PC-9 (cell line): ENCODE measurements around the gene RHCG. TPM values are rescaled to one million over a fixed set of nuclear protein-coding genes. Genes with fewer than 3 reads are reported as not detected.

Experiments used
- BruUV-seq: library from RNA; stranded (reverse); fragments of 400-500 nt; replicated peaks from 2 replicates; lab custom pipeline; 2021; lab: Mats Ljungman, UMichigan
- CTCF ChIA-PET: fragments of 300-600 bp; sonication (Branson Sonifier 250); formaldehyde crosslinking; loops from one replicate; lab custom pipeline; 2022; ENCODE audit warnings: antibody characterized with exemption; lab: Charles Lee
- POLR2A ChIA-PET: fragments of 300-600 bp; sonication (Branson Sonifier 250); formaldehyde crosslinking; loops from one replicate; lab custom pipeline; 2022; ENCODE audit warnings: antibody characterized with exemption; ENCODE audit not compliant: unreplicated experiment; lab: Charles Lee
- DNase-seq, 2 experiments: peaks; one replicate each; pipeline versions ENCODE4 v3.0.0 to v3.0.0-alpha.2; 2015 to 2022; ENCODE audit warnings: mixed read lengths in 1 of 2
- H2AFZ ChIP-seq: fragments of 200-600 bp; sonication (generic); 2 replicates; pipeline ENCODE4 v1.8.1; 2017; ENCODE audit warnings: antibody characterized with exemption
- H3F3A ChIP-seq: fragments of 200-600 bp; sonication (generic); 2 replicates; pipeline ENCODE4 v1.8.1; 2017; ENCODE audit warnings: antibody characterized with exemption, mild to moderate bottlenecking, low read depth; ENCODE audit not compliant: insufficient read depth
- H3K27ac ChIP-seq: fragments of 200-600 bp; sonication (generic); 2 replicates; pipeline ENCODE4 v1.6.1; 2016; ENCODE audit warnings: mixed run types
- H3K27me3 ChIP-seq: fragments of 200-600 bp; sonication (generic); 2 replicates; pipeline ENCODE4 v1.6.1; 2016; ENCODE audit warnings: low read depth, mixed run types; ENCODE audit not compliant: insufficient read depth
- H3K36me3 ChIP-seq: fragments of 200-600 bp; sonication (generic); 2 replicates; pipeline ENCODE4 v1.6.1; 2016; ENCODE audit warnings: low read depth, mixed run types
- H3K4me1 ChIP-seq: fragments of 200-600 bp; sonication (generic); replicated peaks from 2 replicates; pipeline ENCODE4 v1.6.1; 2016; ENCODE audit warnings: mixed run types; ENCODE audit not compliant: insufficient read depth
- H3K4me2 ChIP-seq: fragments of 200-600 bp; sonication (generic); 2 replicates; pipeline ENCODE4 v1.6.1; 2017; ENCODE audit warnings: mixed run types
- H3K4me3 ChIP-seq: fragments of 200-600 bp; sonication (generic); 2 replicates; pipeline ENCODE4 v1.6.1; 2016; ENCODE audit warnings: mixed run types
- H3K79me2 ChIP-seq: fragments of 200-600 bp; sonication (generic); 2 replicates; pipeline ENCODE4 v1.6.1; 2017; ENCODE audit warnings: low read depth, mixed run types
- H3K9me2 ChIP-seq: fragments of 200-600 bp; sonication (generic); 2 replicates; pipeline ENCODE4 v1.8.1; 2017; ENCODE audit warnings: mild to moderate bottlenecking; ENCODE audit not compliant: insufficient read depth
- H3K9me3 ChIP-seq: fragments of 200-600 bp; sonication (generic); 2 replicates; pipeline ENCODE4 v1.8.1; 2016; ENCODE audit warnings: low read depth; ENCODE audit not compliant: insufficient read depth
- H4K20me1 ChIP-seq: fragments of 200-600 bp; sonication (generic); 2 replicates; pipeline ENCODE4 v1.8.1; 2017; ENCODE audit not compliant: insufficient read depth
- EZH2 ChIP-seq: fragments of 200-600 bp; sonication (generic); IDR thresholded peaks from 2 replicates; pipeline ENCODE4 v1.8.0; 2017; ENCODE audit warnings: antibody characterized with exemption, low read depth
- intact Hi-C: fragments of 100-400 bp; cut with micrococcal nuclease; formaldehyde crosslinking; loops from one replicate; pipeline ENCODE4 v1.10.0; 2022; ENCODE audit not compliant: unreplicated experiment
- total RNA-seq: library from RNA; stranded (reverse); gene quantifications from 2 replicates; pipeline ENCODE4 v1.2.3, GENCODE V29; 2021
- TF ChIP-seq, protein P1 (sequence below): fragments of 200-600 bp; sonication (generic); conservative IDR thresholded peaks from 2 replicates; pipeline ENCODE4 v1.6.1; 2017; ENCODE audit warnings: mixed run types, antibody characterized with exemption, mild to moderate bottlenecking, moderate library complexity

RHCG gene
- total RNA-seq, 1 experiment from 2014 or later = 0.26 TPM

DNA sequence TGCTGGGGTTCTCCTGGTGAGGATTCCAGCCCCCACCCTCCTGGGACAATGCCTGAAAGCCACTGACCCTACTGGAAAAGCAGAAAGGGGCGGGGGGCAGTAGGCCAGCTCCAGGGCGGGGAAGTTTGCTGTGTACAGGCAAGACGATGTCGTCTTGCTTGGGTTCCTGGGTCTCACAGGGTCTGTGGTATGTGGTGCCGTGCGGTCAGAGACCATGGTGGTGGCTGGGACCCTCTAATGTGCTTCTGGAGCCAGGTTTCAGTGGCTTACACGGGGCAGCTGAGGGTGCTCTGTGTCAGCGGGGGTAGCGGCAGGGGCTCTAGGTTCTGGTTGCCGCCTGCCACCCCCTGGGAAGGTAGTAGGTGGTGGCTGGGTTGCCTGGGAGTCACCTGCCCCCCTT lies 54.2 kb downstream of the RHCG start:
- Histone ChIP-seq H3K9me3 (no peaks in the 10 kb centered on the region), H3F3A (peaks cover 4% of the 10 kb centered on the region; the same call in 1 of the 2 replicates), H3K9me2 (no peaks in the 10 kb centered on the region), H3K27me3 (peaks cover 34% of the 10 kb centered on the region), H3K79me2 (no peaks in the 10 kb centered on the region), H4K20me1 (no peaks in the 10 kb centered on the region), H3K4me1 (no peaks in the 10 kb centered on the region), H2AFZ (no peak overlapping the region), H3K4me2 (no peak overlapping the region), H3K4me3 (no peak overlapping the region), H3K36me3 (no peaks in the 10 kb centered on the region), H3K27ac (no peak overlapping the region)
- intact Hi-C loops = loop anchor here (1.0 to 10.0 kb wide), 2 partner anchors 30 to 443 kb away; no protein-coding TSS in a partner anchor
- no peak for TF ChIP-seq EZH2
- TF ChIP-seq, protein P1, sequence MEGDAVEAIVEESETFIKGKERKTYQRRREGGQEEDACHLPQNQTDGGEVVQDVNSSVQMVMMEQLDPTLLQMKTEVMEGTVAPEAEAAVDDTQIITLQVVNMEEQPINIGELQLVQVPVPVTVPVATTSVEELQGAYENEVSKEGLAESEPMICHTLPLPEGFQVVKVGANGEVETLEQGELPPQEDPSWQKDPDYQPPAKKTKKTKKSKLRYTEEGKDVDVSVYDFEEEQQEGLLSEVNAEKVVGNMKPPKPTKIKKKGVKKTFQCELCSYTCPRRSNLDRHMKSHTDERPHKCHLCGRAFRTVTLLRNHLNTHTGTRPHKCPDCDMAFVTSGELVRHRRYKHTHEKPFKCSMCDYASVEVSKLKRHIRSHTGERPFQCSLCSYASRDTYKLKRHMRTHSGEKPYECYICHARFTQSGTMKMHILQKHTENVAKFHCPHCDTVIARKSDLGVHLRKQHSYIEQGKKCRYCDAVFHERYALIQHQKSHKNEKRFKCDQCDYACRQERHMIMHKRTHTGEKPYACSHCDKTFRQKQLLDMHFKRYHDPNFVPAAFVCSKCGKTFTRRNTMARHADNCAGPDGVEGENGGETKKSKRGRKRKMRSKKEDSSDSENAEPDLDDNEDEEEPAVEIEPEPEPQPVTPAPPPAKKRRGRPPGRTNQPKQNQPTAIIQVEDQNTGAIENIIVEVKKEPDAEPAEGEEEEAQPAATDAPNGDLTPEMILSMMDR = no peak
- POLR2A ChIA-PET = interaction anchor here (0.5 kb wide), 1 partner anchor 101 kb away, joined by 6 read pairs; no protein-coding TSS in a partner anchor
- CTCF ChIA-PET = no interaction called here
- BruUV-seq = no TSS peak
- DNase-seq = no peak

DNA sequence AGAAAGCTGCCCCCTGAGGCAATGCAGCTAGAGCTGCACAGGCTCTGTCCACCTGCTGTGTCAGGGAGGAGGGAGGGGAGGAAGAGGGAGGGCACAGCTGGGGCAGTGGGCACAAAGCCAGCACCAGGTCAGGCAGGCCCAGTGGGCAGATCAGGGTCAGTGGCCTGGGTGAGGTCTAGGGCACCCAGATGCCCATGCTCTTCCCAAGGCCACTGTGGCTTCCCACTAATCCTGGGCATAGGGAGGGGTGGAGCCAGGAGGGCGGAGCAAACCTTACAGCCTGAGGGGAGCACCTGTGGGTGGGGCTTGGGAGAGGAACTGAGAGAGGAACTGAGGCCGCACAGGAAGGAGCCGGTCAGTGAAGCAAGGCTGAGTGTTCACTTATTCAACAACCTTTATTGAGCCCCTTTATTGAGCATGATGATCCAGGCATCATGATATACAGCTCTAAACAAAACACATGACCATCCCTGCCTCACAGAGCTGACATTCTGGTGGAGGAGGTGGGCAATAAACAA lies 55.0 kb downstream of the RHCG start:
- no peaks in the 10 kb centered on the region for H3K4me1 ChIP-seq
- no peaks in the 10 kb centered on the region for H3K36me3 ChIP-seq
- peak in 1 of 2 experiments; percentile 16 for DNase-seq
- ChIA-PET POLR2A (no interaction called here), CTCF (no interaction called here)
- no peak overlapping the region for H3K4me3 ChIP-seq
- peaks cover 4% of the 10 kb centered on the region; the same call in 1 of the 2 replicates for H3F3A ChIP-seq
- no peaks in the 10 kb centered on the region for H4K20me1 ChIP-seq
- intact Hi-C loops = loop anchor here (10.0 kb wide), 1 partner anchor 443 kb away; no protein-coding TSS in a partner anchor
- H3K79me2 ChIP-seq = no peaks in the 10 kb centered on the region
- H3K27ac ChIP-seq = no peak overlapping the region
- H3K9me3 ChIP-seq = no peaks in the 10 kb centered on the region
- H3K4me2 ChIP-seq = no peak overlapping the region
- H2AFZ ChIP-seq = no peak overlapping the region
- TF ChIP-seq, protein P1 = no peak
- no peak for TF ChIP-seq EZH2
- H3K27me3 ChIP-seq = peaks cover 42% of the 10 kb centered on the region
- no peaks in the 10 kb centered on the region for H3K9me2 ChIP-seq
- BruUV-seq = no TSS peak

- no TSS peak for BruUV-seq
- H3K4me3 ChIP-seq = no peak overlapping the region
- TF ChIP-seq EZH2 = no peak
- TF ChIP-seq, protein P1 = no peak
- no peaks in the 10 kb centered on the region for H3K4me1 ChIP-seq
- no peak overlapping the region for H2AFZ ChIP-seq
- DNase-seq = no peak
- no peak overlapping the region for H3K4me2 ChIP-seq
- peaks cover 4% of the 10 kb centered on the region; the same call in 1 of the 2 replicates for H3F3A ChIP-seq
- H3K9me2 ChIP-seq = no peaks in the 10 kb centered on the region
- no peak overlapping the region for H3K27ac ChIP-seq
- no peaks in the 10 kb centered on the region for H3K36me3 ChIP-seq
- H4K20me1 ChIP-seq = no peaks in the 10 kb centered on the region
- intact Hi-C loops = loop anchor here (10.0 kb wide), 1 partner anchor 445 kb away; no protein-coding TSS in a partner anchor
- peaks cover 52% of the 10 kb centered on the region for H3K27me3 ChIP-seq
- no peaks in the 10 kb centered on the region for H3K9me3 ChIP-seq
- no peaks in the 10 kb centered on the region for H3K79me2 ChIP-seq
- ChIA-PET POLR2A (no interaction called here), CTCF (no interaction called here)
These were observed 56.6 kb downstream of the RHCG start for GRCh38 chr15:89439764-89440163.
